COLO829 (cell line): ENCODE results near the gene SPRR2F.

Experiments
- DNase-seq: peaks from one replicate; pipeline ENCODE4 v3.0.0; 2012; ENCODE audit warnings: low spot score

Gene SPRR2F

DNA sequence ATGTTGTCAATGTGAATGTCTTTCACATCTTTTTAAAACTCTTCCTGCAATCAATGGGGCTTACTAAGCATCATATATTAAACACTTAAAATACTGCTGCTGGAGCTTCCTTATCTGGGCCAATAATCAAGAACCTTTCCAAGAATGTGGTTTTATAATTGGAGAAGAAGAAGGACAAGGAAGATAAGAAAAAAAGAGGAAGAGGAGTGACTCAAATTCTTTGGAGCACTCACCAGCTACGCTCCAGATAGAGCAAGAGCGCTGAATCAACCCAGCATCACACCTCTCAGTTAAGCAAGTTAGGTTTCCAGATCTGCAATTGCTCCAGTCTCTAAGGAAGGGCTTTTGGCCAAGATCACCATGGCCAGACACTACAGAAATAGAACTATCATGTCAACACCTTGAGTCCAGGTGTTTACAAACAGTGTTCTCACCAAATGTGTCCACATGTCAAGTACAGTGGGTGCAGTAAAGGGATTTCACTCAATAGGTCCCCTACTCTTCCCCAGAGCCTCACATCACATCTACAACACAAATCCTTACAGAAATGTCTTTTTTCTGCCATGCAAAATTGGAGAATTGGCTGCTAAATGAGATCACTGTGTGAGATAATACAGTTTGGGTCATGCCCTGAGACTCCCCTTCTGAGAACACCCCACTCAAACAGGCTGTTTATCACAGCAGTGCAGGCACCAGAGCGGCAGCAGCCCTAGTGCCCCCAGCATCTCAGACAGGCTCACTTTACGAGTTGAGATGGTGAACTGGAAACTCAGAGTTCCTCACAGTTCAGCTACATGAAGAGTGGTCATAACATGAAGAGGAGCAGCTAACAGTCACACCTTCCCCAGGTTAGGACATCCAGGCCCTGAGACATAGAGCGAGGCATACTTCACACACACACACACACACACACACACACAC, 40.2 kb downstream of the SPRR2F start:
- DNase-seq: no peak

GRCh38 chr1:153071511-153071910, 41.8 kb downstream of the SPRR2F start, which contains the start of gene SPRR2B:
Gene SPRR2B, minus strand, starts transcription at chr1:153071611. Its CDS starts 772 bp downstream, at chr1:153070839.
- no peak for DNase-seq

GRCh38 chr1:153070243-153070642, 43.1 kb downstream of the SPRR2F start:
- no peak for DNase-seq
